ENCODE data around the gene SELENOV.

GRCh38 chr19:39532233-39533002, 17.5 kb downstream of the SELENOV start, which contains the start of gene EID2B:
- TF ChIP-seq POLR2AphosphoS5 (IDR thresholded peaks at IDR 0.05) (peak in 1 of 3 donors; percentile 47), CTCF (IDR thresholded peaks at IDR 0.05) (peak; percentile 95 to 99), POLR2A (IDR thresholded peaks at IDR 0.05) (no peak)
